ENCODE data around the gene WWC2. TPM values are rescaled to one million over a fixed set of nuclear protein-coding genes. Genes with fewer than 3 reads are reported as not detected.

Gene WWC2
- total RNA-seq, 1 donor, result 35.1 TPM

GRCh38 chr4:183124865-183125264, 25.8 kb downstream of the WWC2 start:
- no peak overlapping the region for H2AFZ ChIP-seq (ENCODE audit: low read length)
- DNase-seq (ENCODE audit: insufficient read length, low spot score, missing footprints), result no peak
- no peaks in the 10 kb centered on the region for H3K9me3 ChIP-seq (ENCODE audit: low read depth, low read length)
- H3K79me2 ChIP-seq (ENCODE audit: insufficient read depth, low read length), result peaks cover 90% of the 10 kb centered on the region
- peaks cover 2% of the 10 kb centered on the region for H3K4me1 ChIP-seq (ENCODE audit: insufficient read depth, low read length)
- H3K4me3 ChIP-seq (ENCODE audit: insufficient read depth, low read length), result no peak overlapping the region
- H3K36me3 ChIP-seq (ENCODE audit: insufficient read depth, low read length), result no peaks in the 10 kb centered on the region
- TF ChIP-seq CTCF (IDR thresholded peaks at IDR 0.05; ENCODE audit: extremely low read depth, low read depth, low read length), result no peak
- H4K20me1 ChIP-seq (ENCODE audit: insufficient read depth, low read length), result peaks cover 27% of the 10 kb centered on the region
- no peak overlapping the region for H3K4me2 ChIP-seq (ENCODE audit: insufficient read depth, low read length)
- H3K27ac ChIP-seq (ENCODE audit: low read depth, low read length), result no peak overlapping the region
- no peaks in the 10 kb centered on the region for H3K27me3 ChIP-seq (ENCODE audit: insufficient read depth, low read length)

GRCh38 chr4:183129125-183129524, 30.1 kb downstream of the WWC2 start:
- peaks cover 35% of the 10 kb centered on the region for H4K20me1 ChIP-seq (ENCODE audit: insufficient read depth, low read length)
- no peaks in the 10 kb centered on the region for H3K27me3 ChIP-seq (ENCODE audit: insufficient read depth, low read length)
- H3K4me2 ChIP-seq (ENCODE audit: insufficient read depth, low read length), result no peak overlapping the region
- no peak overlapping the region for H3K4me3 ChIP-seq (ENCODE audit: insufficient read depth, low read length)
- no peak overlapping the region for H3K27ac ChIP-seq (ENCODE audit: low read depth, low read length)
- H2AFZ ChIP-seq (ENCODE audit: low read length), result no peak overlapping the region
- no peaks in the 10 kb centered on the region for H3K9me3 ChIP-seq (ENCODE audit: low read depth, low read length)
- H3K4me1 ChIP-seq (ENCODE audit: insufficient read depth, low read length), result peaks cover 11% of the 10 kb centered on the region
- TF ChIP-seq CTCF (IDR thresholded peaks at IDR 0.05; ENCODE audit: extremely low read depth, low read depth, low read length), result no peak
- H3K36me3 ChIP-seq (ENCODE audit: insufficient read depth, low read length), result no peaks in the 10 kb centered on the region
- no peak for DNase-seq (ENCODE audit: insufficient read length, low spot score, missing footprints)
- peaks cover 82% of the 10 kb centered on the region for H3K79me2 ChIP-seq (ENCODE audit: insufficient read depth, low read length)

- Histone ChIP-seq H3K9me3 (ENCODE audit: low read depth, low read length) (no peaks in the 10 kb centered on the region), H3K4me3 (ENCODE audit: insufficient read depth, low read length) (no peak overlapping the region), H3K79me2 (ENCODE audit: insufficient read depth, low read length) (peaks cover 83% of the 10 kb centered on the region), H4K20me1 (ENCODE audit: insufficient read depth, low read length) (peaks cover 34% of the 10 kb centered on the region), H3K27me3 (ENCODE audit: insufficient read depth, low read length) (no peaks in the 10 kb centered on the region), H3K36me3 (ENCODE audit: insufficient read depth, low read length) (no peaks in the 10 kb centered on the region), H3K27ac (ENCODE audit: low read depth, low read length) (no peak overlapping the region), H2AFZ (ENCODE audit: low read length) (no peak overlapping the region), H3K4me1 (ENCODE audit: insufficient read depth, low read length) (peaks cover 11% of the 10 kb centered on the region), H3K4me2 (ENCODE audit: insufficient read depth, low read length) (no peak overlapping the region)
- DNase-seq (ENCODE audit: insufficient read length, low spot score, missing footprints), result no peak
- no peak for TF ChIP-seq CTCF (IDR thresholded peaks at IDR 0.05; ENCODE audit: extremely low read depth, low read depth, low read length)
Observed at GRCh38 chr4:183129675-183130074, 30.6 kb downstream of the WWC2 start.

- Histone ChIP-seq H3K4me1 (ENCODE audit: insufficient read depth, low read length) (peaks cover 11% of the 10 kb centered on the region), H3K4me3 (ENCODE audit: insufficient read depth, low read length) (no peak overlapping the region), H3K27me3 (ENCODE audit: insufficient read depth, low read length) (no peaks in the 10 kb centered on the region), H3K79me2 (ENCODE audit: insufficient read depth, low read length) (peaks cover 81% of the 10 kb centered on the region), H3K27ac (ENCODE audit: low read depth, low read length) (no peak overlapping the region), H3K36me3 (ENCODE audit: insufficient read depth, low read length) (no peaks in the 10 kb centered on the region), H2AFZ (ENCODE audit: low read length) (no peak overlapping the region), H4K20me1 (ENCODE audit: insufficient read depth, low read length) (peaks cover 26% of the 10 kb centered on the region), H3K4me2 (ENCODE audit: insufficient read depth, low read length) (no peak overlapping the region), H3K9me3 (ENCODE audit: low read depth, low read length) (no peaks in the 10 kb centered on the region)
- TF ChIP-seq CTCF (IDR thresholded peaks at IDR 0.05; ENCODE audit: extremely low read depth, low read depth, low read length), result no peak
- no peak for DNase-seq (ENCODE audit: insufficient read length, low spot score, missing footprints)
Observed at GRCh38 chr4:183130328-183131155, 31.5 kb downstream of the WWC2 start.

Measured in osteoblast (primary cell).